Activated CD4-positive, alpha-beta memory T cell treated with anti-CD3 and anti-CD28 coated beads for 36 hours (primary cell): Measurements from ENCODE around the gene MRPS22. TPM values are rescaled to one million over a fixed set of nuclear protein-coding genes. Genes with fewer than 3 reads are reported as not detected.
A peak's percentile ranks its signal among the peaks of the same experiment; 100 is the strongest.
"Not testable (repeated sequence)": the region's sequence is repeated elsewhere in the genome, so short reads cannot be mapped to it uniquely, and the experiment has no call there.

Experiments
- CTCF ChIA-PET: fragments of 350-600 bp; sonication (Branson Sonifier 250); formaldehyde crosslinking; loops from one replicate; lab custom pipeline; 2021; ENCODE audit warnings: antibody characterized with exemption, inconsistent platforms; lab: Charles Lee
- POLR2A ChIA-PET: fragments of 350-600 bp; sonication (Branson Sonifier 250); formaldehyde crosslinking; loops from one replicate; lab custom pipeline; 2021; ENCODE audit warnings: antibody characterized with exemption; lab: Charles Lee
- DNase-seq: peaks from one replicate; pipeline ENCODE4 v3.0.0-alpha.2; 2020
- H3K27ac Mint-ChIP-seq: one replicate; pipeline ENCODE4 v1.8.0; 2021; ENCODE audit warnings: mixed read lengths
- H3K27me3 Mint-ChIP-seq: one replicate; pipeline ENCODE4 v1.8.0; 2021; ENCODE audit warnings: mixed read lengths
- H3K36me3 Mint-ChIP-seq: one replicate; pipeline ENCODE4 v1.8.0; 2021; ENCODE audit warnings: mixed read lengths
- H3K4me1 Mint-ChIP-seq: one replicate; pipeline ENCODE4 v1.8.0; 2021; ENCODE audit warnings: low read depth, mixed read lengths
- H3K4me3 Mint-ChIP-seq: one replicate; pipeline ENCODE4 v1.8.0; 2021; ENCODE audit warnings: mild to moderate bottlenecking, mixed read lengths
- H3K9me3 Mint-ChIP-seq: one replicate; pipeline ENCODE4 v1.8.0; 2021; ENCODE audit warnings: mixed read lengths
- intact Hi-C: fragments of 100-400 bp; cut with micrococcal nuclease; formaldehyde crosslinking; loops from one replicate; pipeline ENCODE4 v1.15.1; 2023
- total RNA-seq, 2 experiments: library from RNA; stranded (reverse); gene quantifications; one replicate each; pipeline ENCODE4 v1.2.3, GENCODE V29; 2021

MRPS22 gene
- total RNA-seq, 2 experiments from 2014 or later, result 49.9 to 50.2 TPM

DNA sequence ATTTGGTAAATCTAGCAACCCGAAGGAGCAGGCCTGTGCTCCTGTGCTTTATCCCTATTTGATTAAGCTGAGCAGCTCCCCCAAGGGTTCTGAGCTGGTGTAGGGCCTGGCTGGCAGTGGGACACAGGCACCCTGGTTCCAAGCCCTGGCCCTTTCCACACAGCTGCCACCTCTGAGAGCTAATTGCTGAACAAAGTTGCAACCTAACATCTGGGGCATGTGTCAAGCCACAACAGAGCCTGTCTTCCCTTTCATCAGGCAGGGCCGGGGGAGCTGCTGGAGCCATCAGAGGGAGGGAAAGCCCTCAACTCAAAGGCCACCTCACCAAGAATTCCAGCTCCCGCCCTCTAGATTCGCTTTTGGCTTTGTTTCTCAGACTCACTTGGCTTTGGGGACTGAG, 17.1 kb upstream of the MRPS22 start:
- POLR2A ChIA-PET, result no interaction called here
- Mint-ChIP-seq H3K27ac (no peak overlapping the region), H3K9me3 (no peaks in the 10 kb centered on the region), H3K36me3 (no peaks in the 10 kb centered on the region), H3K4me1 (peaks cover 3% of the 10 kb centered on the region), H3K4me3 (no peak overlapping the region), H3K27me3 (peaks cover 10% of the 10 kb centered on the region)
- DNase-seq, result no peak
- CTCF ChIA-PET, result interaction anchor here (1.1 kb wide), 2 partner anchors 215 to 391 kb away, joined by 4 to 5 read pairs; no protein-coding TSS in a partner anchor
- intact Hi-C loops, result loop anchor here (10.0 kb wide), 1 partner anchor 732 kb away; the partner anchor contains the start of gene CEP70

- CTCF ChIA-PET, result interaction anchor here (1.1 to 3.8 kb wide), 3 partner anchors 215 to 391 kb away, joined by 4 to 68 read pairs (median 5); no protein-coding TSS in a partner anchor
- DNase-seq, result no peak
- Mint-ChIP-seq H3K27me3 (peaks cover 12% of the 10 kb centered on the region), H3K4me1 (peaks cover 3% of the 10 kb centered on the region), H3K9me3 (no peaks in the 10 kb centered on the region), H3K27ac (no peak overlapping the region), H3K4me3 (no peak overlapping the region), H3K36me3 (no peaks in the 10 kb centered on the region)
- POLR2A ChIA-PET, result no interaction called here
- intact Hi-C loops, result loop anchor here (10.0 kb wide), 1 partner anchor 732 kb away; the partner anchor contains the start of gene CEP70
These were observed 16.6 kb upstream of the MRPS22 start for GRCh38 chr3:139327231-139327630.

GRCh38 chr3:139327861-139328260, 16.0 kb upstream of the MRPS22 start:
- H3K27ac Mint-ChIP-seq, result no peak overlapping the region
- ChIA-PET CTCF (interaction anchor here (2.2 to 3.8 kb wide), 3 partner anchors 216 to 404 kb away, joined by 9 to 68 read pairs (median 30); no protein-coding TSS in a partner anchor), POLR2A (no interaction called here)
- peaks cover 17% of the 10 kb centered on the region for H3K27me3 Mint-ChIP-seq
- no peaks in the 10 kb centered on the region for H3K9me3 Mint-ChIP-seq
- H3K4me1 Mint-ChIP-seq, result peaks cover 3% of the 10 kb centered on the region
- intact Hi-C loops, result loop anchor here (2.0 to 10.0 kb wide), 2 partner anchors 215 to 733 kb away; partner anchors contain the start of gene CEP70
- DNase-seq, result peak; percentile 12
- no peaks in the 10 kb centered on the region for H3K36me3 Mint-ChIP-seq
- H3K4me3 Mint-ChIP-seq, result no peak overlapping the region

DNA sequence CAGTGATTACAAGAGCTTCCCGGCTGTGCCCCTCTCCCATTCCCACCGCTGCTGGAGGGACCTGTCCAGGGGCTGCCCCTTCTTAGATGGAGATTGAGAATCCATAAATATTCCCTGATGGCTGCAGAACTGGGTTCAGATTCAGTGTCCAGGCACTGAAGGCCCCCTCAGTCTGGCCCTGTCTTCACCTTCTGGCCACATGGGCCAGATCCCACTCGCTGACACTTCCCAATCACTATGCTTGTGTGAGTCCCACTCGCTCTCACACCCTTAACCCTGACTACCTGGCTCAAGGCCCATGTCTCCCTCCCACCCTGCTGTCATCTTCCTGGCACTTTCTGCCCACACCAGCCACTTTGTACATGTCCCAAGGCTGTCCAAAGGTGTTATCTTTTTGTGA, 15.5 kb upstream of the MRPS22 start:
- Mint-ChIP-seq H3K27ac (no peak overlapping the region), H3K27me3 (peaks cover 20% of the 10 kb centered on the region), H3K36me3 (no peaks in the 10 kb centered on the region), H3K4me1 (peaks cover 3% of the 10 kb centered on the region), H3K4me3 (no peak overlapping the region), H3K9me3 (no peaks in the 10 kb centered on the region)
- CTCF ChIA-PET, result interaction anchor here (0.9 to 3.8 kb wide), 11 partner anchors 8 to 910 kb away, joined by 3 to 68 read pairs (median 4); no protein-coding TSS in a partner anchor
- POLR2A ChIA-PET, result no interaction called here
- intact Hi-C loops, result loop anchor here (2.0 to 10.0 kb wide), 2 partner anchors 216 to 734 kb away; partner anchors contain the start of gene CEP70
- DNase-seq, result no peak

- Mint-ChIP-seq H3K4me1 (peaks cover 3% of the 10 kb centered on the region), H3K36me3 (no peaks in the 10 kb centered on the region), H3K27me3 (peaks cover 23% of the 10 kb centered on the region), H3K4me3 (peak overlapping the region; percentile 41), H3K9me3 (no peaks in the 10 kb centered on the region), H3K27ac (no peak overlapping the region)
- ChIA-PET CTCF (interaction anchor here (0.5 to 3.8 kb wide), 32 partner anchors 9 to 911 kb away, joined by 3 to 68 read pairs (median 4); partner anchors contain the start of gene MRPS22), POLR2A (no interaction called here)
- peak; percentile 93 for DNase-seq
- intact Hi-C loops, result loop anchor here (1.0 to 10.0 kb wide), 3 partner anchors 217 to 735 kb away; partner anchors contain the start of gene CEP70
These were observed 14.4 kb upstream of the MRPS22 start for GRCh38 chr3:139329364-139329850.

DNA sequence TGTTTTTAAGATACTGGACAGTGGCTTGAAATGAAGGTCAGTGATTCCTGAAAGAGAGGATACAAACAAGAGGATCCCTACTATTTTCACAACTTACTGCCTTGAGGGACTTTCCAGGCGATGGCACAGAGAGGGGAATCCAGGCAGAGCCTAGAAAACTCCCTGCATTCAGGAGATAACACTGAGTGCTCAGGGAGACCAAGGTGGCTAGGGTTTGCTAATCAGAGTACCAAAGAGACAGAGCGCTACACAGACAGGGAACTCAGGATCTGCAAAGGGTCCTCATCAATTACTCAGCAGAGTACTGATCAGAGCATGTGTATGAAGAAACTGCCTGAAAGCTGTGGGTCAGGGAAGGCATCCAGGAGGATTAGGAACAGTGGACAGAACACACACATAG, 11.7 kb upstream of the MRPS22 start:
- DNase-seq, result no peak
- no peak overlapping the region for H3K27ac Mint-ChIP-seq
- no peaks in the 10 kb centered on the region for H3K36me3 Mint-ChIP-seq
- peaks cover 3% of the 10 kb centered on the region for H3K4me1 Mint-ChIP-seq
- POLR2A ChIA-PET, result no interaction called here
- no peak overlapping the region for H3K4me3 Mint-ChIP-seq
- intact Hi-C loops, result no loop called here
- CTCF ChIA-PET, result interaction anchor here (1.0 to 1.5 kb wide), 2 partner anchors 220 to 408 kb away, joined by 3 read pairs; no protein-coding TSS in a partner anchor
- peaks cover 23% of the 10 kb centered on the region for H3K27me3 Mint-ChIP-seq
- no peaks in the 10 kb centered on the region for H3K9me3 Mint-ChIP-seq

DNA sequence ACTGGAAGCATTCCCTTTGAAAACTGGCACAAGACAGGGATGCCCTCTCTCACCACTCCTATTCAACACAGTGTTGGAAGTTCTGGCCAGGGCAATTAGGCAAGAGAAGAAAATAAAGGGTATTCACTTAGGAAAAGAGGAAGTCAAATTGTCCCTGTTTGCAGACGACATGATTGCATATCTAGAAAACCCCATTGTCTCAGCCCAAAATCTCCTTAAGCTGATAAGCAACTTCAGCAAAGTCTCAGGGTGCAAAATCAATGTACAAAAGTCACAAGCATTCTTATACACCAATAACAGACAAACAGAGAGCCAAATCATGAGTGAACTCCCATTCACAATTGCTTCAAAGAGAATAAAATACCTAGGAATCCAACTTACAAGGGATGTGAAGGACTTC, 9.1 kb upstream of the MRPS22 start:
- intact Hi-C loops, DNase-seq, POLR2A ChIA-PET, H3K4me1 Mint-ChIP-seq, CTCF ChIA-PET, H3K27ac Mint-ChIP-seq, H3K9me3 Mint-ChIP-seq, H3K36me3 Mint-ChIP-seq, H3K4me3 Mint-ChIP-seq: not testable (repeated sequence)
- peaks cover 21% of the 10 kb centered on the region for H3K27me3 Mint-ChIP-seq

DNA sequence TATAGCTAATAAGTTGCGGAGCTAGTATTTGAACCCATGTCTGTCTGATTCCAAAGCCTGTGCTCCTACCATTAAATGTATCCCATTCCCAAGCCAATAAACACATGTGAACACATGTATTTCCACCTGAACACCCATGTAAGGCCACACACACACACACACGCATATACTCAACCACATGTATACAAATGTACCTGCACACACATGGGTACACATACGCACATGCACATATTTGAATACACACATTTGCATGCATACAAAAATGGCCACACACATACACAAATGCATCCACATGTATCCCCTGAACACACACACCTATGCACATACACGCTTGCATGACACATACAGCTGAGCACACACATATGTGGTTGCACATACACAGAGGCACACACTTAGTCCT, 5.4 kb upstream of the MRPS22 start:
- Mint-ChIP-seq H3K4me1 (peaks cover 10% of the 10 kb centered on the region), H3K4me3 (no peak overlapping the region), H3K9me3 (no peaks in the 10 kb centered on the region), H3K36me3 (no peaks in the 10 kb centered on the region), H3K27me3 (peaks cover 3% of the 10 kb centered on the region), H3K27ac (no peak overlapping the region)
- no peak for DNase-seq
- ChIA-PET POLR2A (no interaction called here), CTCF (interaction anchor here (1.4 kb wide), 2 partner anchors 9 to 19 kb away, joined by 4 to 6 read pairs; no protein-coding TSS in a partner anchor)
- intact Hi-C loops, result no loop called here

DNA sequence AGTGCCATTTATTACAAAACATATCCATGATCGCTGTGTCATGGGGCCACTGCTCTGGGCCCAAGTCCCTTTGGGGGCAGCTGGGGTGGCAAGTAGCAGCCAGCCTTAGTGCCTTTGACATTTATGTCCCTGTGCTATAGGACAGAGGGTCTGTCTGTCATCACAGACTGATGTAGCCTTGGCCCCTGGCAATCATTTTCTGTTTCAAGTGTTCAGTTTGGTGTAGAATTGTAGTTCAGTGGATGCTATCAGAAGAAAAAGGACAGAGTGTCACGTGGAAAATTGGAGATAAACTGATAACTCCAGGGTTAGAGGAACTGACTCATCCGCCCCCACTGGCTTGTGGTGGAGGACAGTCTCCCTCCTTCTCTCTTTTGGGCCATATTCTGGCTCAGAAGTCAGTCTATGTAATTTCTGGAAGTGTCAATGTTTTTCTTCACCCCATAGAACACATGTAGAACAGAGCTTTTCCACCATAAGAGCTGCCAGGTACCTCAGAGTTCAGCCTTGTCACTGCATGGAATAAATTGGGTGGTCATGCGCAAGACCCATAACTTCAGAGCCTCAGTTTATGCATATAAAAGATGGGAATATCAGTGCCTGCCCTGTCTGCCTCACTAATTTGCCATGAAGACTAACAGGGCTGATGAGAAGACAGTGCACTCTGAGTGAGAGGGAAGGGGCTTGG, 4.5 kb upstream of the MRPS22 start:
- intact Hi-C loops, result no loop called here
- ChIA-PET CTCF (interaction anchor here (1.4 kb wide), 1 partner anchor 20 kb away, joined by 4 read pairs; no protein-coding TSS in a partner anchor), POLR2A (no interaction called here)
- Mint-ChIP-seq H3K27me3 (no peaks in the 10 kb centered on the region), H3K4me3 (no peak overlapping the region), H3K36me3 (no peaks in the 10 kb centered on the region), H3K27ac (no peak overlapping the region), H3K4me1 (peaks cover 10% of the 10 kb centered on the region), H3K9me3 (no peaks in the 10 kb centered on the region)
- peak; percentile 41 for DNase-seq

- DNase-seq, result no peak
- CTCF ChIA-PET, result interaction anchor here (1.0 to 1.3 kb wide), 2 partner anchors 11 to 229 kb away, joined by 4 to 8 read pairs; no protein-coding TSS in a partner anchor
- Mint-ChIP-seq H3K4me1 (peaks cover 10% of the 10 kb centered on the region), H3K27ac (no peak overlapping the region), H3K4me3 (no peak overlapping the region), H3K27me3 (no peaks in the 10 kb centered on the region), H3K36me3 (no peaks in the 10 kb centered on the region), H3K9me3 (no peaks in the 10 kb centered on the region)
- intact Hi-C loops, result loop anchor here (10.0 kb wide), 1 partner anchor 1156 kb away; the partner anchor contains the start of gene ARMC8
- POLR2A ChIA-PET, result no interaction called here
These were observed 3.0 kb upstream of the MRPS22 start for GRCh38 chr3:139340784-139341183.

- H3K36me3 Mint-ChIP-seq, result no peaks in the 10 kb centered on the region
- CTCF ChIA-PET, result interaction anchor here (1.1 to 1.9 kb wide), 2 partner anchors 13 to 230 kb away, joined by 4 to 8 read pairs; no protein-coding TSS in a partner anchor
- no peaks in the 10 kb centered on the region for H3K9me3 Mint-ChIP-seq
These were observed 1.8 kb upstream of the MRPS22 start for GRCh38 chr3:139342054-139342453.

DNA sequence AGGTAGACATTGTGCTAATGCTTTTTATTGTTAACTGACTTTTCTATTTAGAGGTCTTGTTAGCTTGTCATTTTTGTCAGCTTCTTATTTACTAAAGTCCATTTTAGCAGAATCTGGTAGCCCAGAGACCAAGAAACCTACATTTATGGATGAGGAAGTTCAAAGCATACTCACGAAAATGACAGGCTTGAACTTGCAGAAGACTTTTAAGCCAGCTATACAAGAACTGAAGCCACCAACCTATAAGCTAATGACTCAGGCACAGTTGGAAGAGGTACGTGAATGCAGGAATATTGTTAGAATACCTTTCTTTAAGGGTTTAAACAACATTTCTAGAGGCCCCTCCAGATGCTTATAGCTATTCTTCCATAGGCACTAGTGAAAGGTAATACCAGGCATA, 3.0 kb downstream of the MRPS22 start:
- H3K4me3 Mint-ChIP-seq, result no peak overlapping the region
- no peaks in the 10 kb centered on the region for H3K27me3 Mint-ChIP-seq
- no peaks in the 10 kb centered on the region for H3K9me3 Mint-ChIP-seq
- H3K4me1 Mint-ChIP-seq, result peaks cover 5% of the 10 kb centered on the region
- H3K36me3 Mint-ChIP-seq, result peaks cover 19% of the 10 kb centered on the region
- intact Hi-C loops, result loop anchor here (10.0 kb wide), 1 partner anchor 1162 kb away; the partner anchor contains the start of gene ARMC8
- DNase-seq, result no peak
- POLR2A ChIA-PET, result no interaction called here
- H3K27ac Mint-ChIP-seq, result no peak overlapping the region
- CTCF ChIA-PET, result interaction anchor here (2.0 kb wide), 1 partner anchor 411 kb away, joined by 6 read pairs; no protein-coding TSS in a partner anchor

More at GRCh38 chr3:139342054-139342453, 1.8 kb upstream of the MRPS22 start:
- POLR2A ChIA-PET, result no interaction called here
- DNase-seq, result no peak
- intact Hi-C loops, result loop anchor here (10.0 kb wide), 1 partner anchor 1157 kb away; the partner anchor contains the start of gene ARMC8
- Mint-ChIP-seq H3K27ac (no peak overlapping the region), H3K4me3 (no peak overlapping the region), H3K27me3 (no peaks in the 10 kb centered on the region), H3K4me1 (peaks cover 10% of the 10 kb centered on the region)
